IPS-NIHi7 (cell line): Measurements from ENCODE around the gene TTK.
"Not testable (repeated sequence)": the region's sequence is repeated elsewhere in the genome, so short reads cannot be mapped to it uniquely, and the experiment has no call there.

Source experiments
- DNase-seq: peaks from one replicate; pipeline ENCODE4 v3.0.0; 2012; ENCODE audit warnings: mixed read lengths; ENCODE audit errors: extremely low spot score

The TTK gene

GRCh38 chr6:80021591-80021990, 17.1 kb downstream of the TTK start:
- DNase-seq, result no peak

GRCh38 chr6:80022803-80023202, 18.4 kb downstream of the TTK start:
- DNase-seq, result no peak

- DNase-seq, result no peak
These were observed 24.1 kb downstream of the TTK start for GRCh38 chr6:80028589-80028988.

GRCh38 chr6:80029470-80029869, 25.0 kb downstream of the TTK start:
- no peak for DNase-seq

GRCh38 chr6:80048220-80048619, 43.8 kb downstream of the TTK start:
- DNase-seq, result not testable (repeated sequence)

- DNase-seq, result no peak
These were observed 56.3 kb downstream of the TTK start for GRCh38 chr6:80060774-80061173.

- DNase-seq, result not testable (repeated sequence)
These were observed 63.7 kb downstream of the TTK start for GRCh38 chr6:80068146-80068545.

- DNase-seq, result not testable (repeated sequence)
These were observed 66.0 kb downstream of the TTK start for GRCh38 chr6:80070431-80070830.

GRCh38 chr6:80077067-80077466, 72.6 kb downstream of the TTK start:
- peak; percentile 25 for DNase-seq

- DNase-seq, result no peak
These were observed 84.2 kb downstream of the TTK start for GRCh38 chr6:80088637-80089036.

- DNase-seq, result no peak
These were observed 87.1 kb downstream of the TTK start for GRCh38 chr6:80091506-80091905.
